Measurements from ENCODE around the gene DUOXA1.

GRCh38 chr15:45177285-45177684 is 47.6 kb upstream of the DUOXA1 start:
- TF ChIP-seq MAX (IDR thresholded peaks at IDR 0.05; ENCODE audit: low read depth, low read length) (no peak), CTCF (IDR thresholded peaks at IDR 0.05; ENCODE audit: low read depth, low read length) (no peak), POLR2A (IDR thresholded peaks at IDR 0.05; ENCODE audit: extremely low read depth, insufficient read length) (no peak), MYC (IDR thresholded peaks at IDR 0.05; ENCODE audit: low read depth, low read length) (no peak)

Data from NB4 (cell line).